ENCODE measurements around the gene EPOP.

Gene EPOP

GRCh38 chr17:38704606-38705522 is 30.1 kb upstream of the EPOP start, which contains the start of gene MLLT6:
MLLT6 (plus strand) TSS chr17:38705273; CDS start chr17:38705633, 360 bp downstream.
- Histone ChIP-seq H3K4me1 (ENCODE audit: insufficient read depth, low read length) (peaks cover 26% of the 10 kb centered on the region), H3K27ac (ENCODE audit: low read depth, low read length) (peak within 1 kb of the TSS; percentile 56; the same call in 1 of the 2 replicates), H3K27me3 (ENCODE audit: insufficient read depth, low read length) (peaks cover 80% of the 10 kb centered on the region), H3K36me3 (ENCODE audit: insufficient read depth, low read length) (0 out of 2 replicates have a peak, but pooled peaks cover 3% of the 10 kb centered on the region), H3K9ac (ENCODE audit: low read depth, low read length) (0 out of 2 replicates have a peak within 1 kb of the TSS, but pooled peaks have one; percentile 43), H3K9me3 (ENCODE audit: insufficient read depth, low read depth, low read length) (no peaks in the 10 kb centered on the region), H3K4me3 (ENCODE audit: low read length) (peak within 1 kb of the TSS; percentile 63)
- WGBS = under 1% methylated on average over 97 of the region's 100 CpGs

GRCh38 chr17:38703742-38704605 is 29.2 kb upstream of the EPOP start:
- H3K27ac ChIP-seq (ENCODE audit: low read depth, low read length) = peak overlapping the region; percentile 41; the same call in 1 of the 2 replicates
- H3K36me3 ChIP-seq (ENCODE audit: insufficient read depth, low read length) = 0 out of 2 replicates have a peak, but pooled peaks cover 3% of the 10 kb centered on the region
- H3K27me3 ChIP-seq (ENCODE audit: insufficient read depth, low read length) = peaks cover 84% of the 10 kb centered on the region
- H3K9me3 ChIP-seq (ENCODE audit: insufficient read depth, low read depth, low read length) = no peaks in the 10 kb centered on the region
- WGBS = under 1% methylated on average over 46 of the region's 50 CpGs
- H3K4me3 ChIP-seq (ENCODE audit: low read length) = peak overlapping the region; percentile 62
- H3K9ac ChIP-seq (ENCODE audit: low read depth, low read length) = no peak overlapping the region
- H3K4me1 ChIP-seq (ENCODE audit: insufficient read depth, low read length) = peaks cover 26% of the 10 kb centered on the region

DNA sequence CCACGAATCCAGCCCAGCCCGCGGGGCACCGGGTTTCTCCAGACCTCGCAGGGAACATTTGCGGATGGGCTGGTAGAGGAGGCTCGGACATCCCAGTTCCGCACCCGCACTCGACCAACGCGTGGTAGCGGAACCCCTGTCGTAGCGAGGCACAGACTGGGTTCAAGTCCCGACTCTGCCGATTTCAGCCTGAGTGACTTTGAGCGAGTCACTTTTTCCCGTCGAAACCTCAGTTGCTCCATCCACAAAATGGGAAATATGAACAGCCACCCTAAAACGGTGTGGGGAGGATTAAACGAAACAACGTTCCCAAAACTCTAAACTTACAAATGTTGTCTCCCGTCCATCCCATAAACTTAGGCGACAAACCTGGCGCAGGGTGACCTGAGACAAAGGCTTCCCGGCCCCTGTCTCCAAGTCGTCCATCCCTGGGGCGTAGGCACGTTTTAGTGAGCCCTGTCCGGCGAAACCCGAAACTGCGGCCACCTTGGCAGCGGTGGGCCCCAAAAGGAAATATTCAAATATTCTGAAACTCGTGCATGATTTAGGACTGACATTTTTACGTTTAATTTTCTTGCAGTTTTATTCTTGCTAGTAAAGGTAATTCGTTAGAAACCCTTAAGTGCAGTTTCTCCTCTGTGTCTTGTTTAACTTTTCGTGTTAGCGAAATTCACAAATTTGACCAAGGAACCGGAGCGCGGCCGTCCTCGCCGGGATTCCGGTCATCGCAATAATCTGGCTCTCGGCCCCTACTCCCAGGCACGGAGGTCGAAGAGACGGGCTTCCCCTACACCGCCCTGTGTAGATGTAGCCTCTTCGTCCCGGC is 28.4 kb upstream of the EPOP start:
- Histone ChIP-seq H3K27ac (ENCODE audit: low read depth, low read length) (peak overlapping the region; percentile 41; the same call in 1 of the 2 replicates), H3K9me3 (ENCODE audit: insufficient read depth, low read depth, low read length) (no peaks in the 10 kb centered on the region), H3K27me3 (ENCODE audit: insufficient read depth, low read length) (peaks cover 86% of the 10 kb centered on the region), H3K36me3 (ENCODE audit: insufficient read depth, low read length) (0 out of 2 replicates have a peak, but pooled peaks cover 3% of the 10 kb centered on the region), H3K4me1 (ENCODE audit: insufficient read depth, low read length) (peaks cover 26% of the 10 kb centered on the region), H3K4me3 (ENCODE audit: low read length) (peak overlapping the region; percentile 62), H3K9ac (ENCODE audit: low read depth, low read length) (no peak overlapping the region)
- 2% methylated on average over 55 of the region's 55 CpGs for WGBS

DNA sequence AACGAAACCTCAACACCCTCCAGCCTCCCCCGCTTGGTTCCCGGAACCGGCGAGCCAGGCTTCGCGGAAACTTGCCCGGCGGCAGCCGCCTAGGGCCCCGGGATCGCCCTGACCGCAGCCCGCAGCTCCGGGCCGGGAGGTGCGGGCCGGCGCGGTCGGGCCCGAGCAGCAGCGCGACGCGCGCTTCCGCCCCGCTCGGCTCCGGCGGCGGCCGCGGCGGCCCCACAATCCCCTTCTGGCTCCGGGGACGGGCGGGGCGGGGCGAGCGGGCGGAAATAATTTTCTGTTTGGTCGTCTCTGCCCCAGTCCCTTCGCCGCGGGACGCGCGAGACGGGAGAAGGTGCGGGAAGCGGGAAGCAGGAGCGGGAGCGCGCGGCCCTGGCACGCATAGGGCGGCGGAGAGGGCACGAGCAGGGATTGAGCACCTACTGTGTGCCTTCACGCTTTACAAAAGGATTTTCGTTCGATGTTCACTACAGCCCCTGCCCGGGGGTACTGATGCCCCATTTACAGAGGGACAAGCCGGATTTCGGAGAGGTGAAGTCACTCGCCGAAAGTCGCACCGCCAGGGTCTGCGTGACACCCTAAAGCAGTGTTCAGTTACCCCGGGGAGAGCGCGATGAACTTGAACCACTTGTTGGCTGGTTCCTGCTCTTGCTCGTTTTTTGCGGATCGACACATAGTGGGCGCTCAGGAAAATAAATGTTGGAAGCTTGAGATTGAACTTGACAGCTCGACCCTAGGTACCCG is 27.6 kb upstream of the EPOP start:
- Histone ChIP-seq H3K27ac (ENCODE audit: low read depth, low read length) (no peak overlapping the region; the same call in 1 of the 2 replicates), H3K36me3 (ENCODE audit: insufficient read depth, low read length) (no peaks in the 10 kb centered on the region), H3K9me3 (ENCODE audit: insufficient read depth, low read depth, low read length) (no peaks in the 10 kb centered on the region), H3K27me3 (ENCODE audit: insufficient read depth, low read length) (peaks cover 86% of the 10 kb centered on the region), H3K9ac (ENCODE audit: low read depth, low read length) (no peak overlapping the region), H3K4me1 (ENCODE audit: insufficient read depth, low read length) (peaks cover 19% of the 10 kb centered on the region), H3K4me3 (ENCODE audit: low read length) (peak overlapping the region; percentile 62)
- WGBS = under 1% methylated on average over 81 of the region's 81 CpGs

- no peaks in the 10 kb centered on the region for H3K36me3 ChIP-seq (ENCODE audit: insufficient read depth, low read length)
- H3K9me3 ChIP-seq (ENCODE audit: insufficient read depth, low read depth, low read length) = no peaks in the 10 kb centered on the region
- peaks cover 86% of the 10 kb centered on the region for H3K27me3 ChIP-seq (ENCODE audit: insufficient read depth, low read length)
- H3K27ac ChIP-seq (ENCODE audit: low read depth, low read length) = no peak overlapping the region
- no peak overlapping the region for H3K9ac ChIP-seq (ENCODE audit: low read depth, low read length)
- peaks cover 11% of the 10 kb centered on the region for H3K4me1 ChIP-seq (ENCODE audit: insufficient read depth, low read length)
- WGBS = 9% methylated on average over 25 of the region's 25 CpGs
- H3K4me3 ChIP-seq (ENCODE audit: low read length) = peak overlapping the region; percentile 62
Observed at GRCh38 chr17:38701504-38702165, 26.9 kb upstream of the EPOP start.

GRCh38 chr17:38698760-38699159 is 24.0 kb upstream of the EPOP start:
- no peak overlapping the region for H3K27ac ChIP-seq (ENCODE audit: low read depth, low read length)
- H3K27me3 ChIP-seq (ENCODE audit: insufficient read depth, low read length) = peaks cover 71% of the 10 kb centered on the region
- H3K9me3 ChIP-seq (ENCODE audit: insufficient read depth, low read depth, low read length) = no peaks in the 10 kb centered on the region
- H3K4me3 ChIP-seq (ENCODE audit: low read length) = no peak overlapping the region
- no peak overlapping the region for H3K9ac ChIP-seq (ENCODE audit: low read depth, low read length)
- H3K36me3 ChIP-seq (ENCODE audit: insufficient read depth, low read length) = no peaks in the 10 kb centered on the region
- 93% methylated on average over 5 of the region's 5 CpGs for WGBS
- peaks cover 9% of the 10 kb centered on the region for H3K4me1 ChIP-seq (ENCODE audit: insufficient read depth, low read length)

GRCh38 chr17:38697061-38697820 is 22.5 kb upstream of the EPOP start:
- WGBS = 89% methylated on average over 4 of the region's 4 CpGs
- Histone ChIP-seq H3K36me3 (ENCODE audit: insufficient read depth, low read length) (no peaks in the 10 kb centered on the region), H3K4me3 (ENCODE audit: low read length) (no peak overlapping the region), H3K27me3 (ENCODE audit: insufficient read depth, low read length) (peaks cover 56% of the 10 kb centered on the region), H3K9me3 (ENCODE audit: insufficient read depth, low read depth, low read length) (no peaks in the 10 kb centered on the region), H3K27ac (ENCODE audit: low read depth, low read length) (no peak overlapping the region), H3K9ac (ENCODE audit: low read depth, low read length) (no peak overlapping the region), H3K4me1 (ENCODE audit: insufficient read depth, low read length) (no peaks in the 10 kb centered on the region)

GRCh38 chr17:38693700-38694329 is 19.1 kb upstream of the EPOP start:
- H3K27ac ChIP-seq (ENCODE audit: low read depth, low read length) = no peak overlapping the region
- H3K27me3 ChIP-seq (ENCODE audit: insufficient read depth, low read length) = peaks cover 22% of the 10 kb centered on the region
- H3K9ac ChIP-seq (ENCODE audit: low read depth, low read length) = no peak overlapping the region
- no peak overlapping the region for H3K4me3 ChIP-seq (ENCODE audit: low read length)
- no peaks in the 10 kb centered on the region for H3K4me1 ChIP-seq (ENCODE audit: insufficient read depth, low read length)
- 86% methylated on average over 12 of the region's 12 CpGs for whole genome bisulfite sequencing
- H3K36me3 ChIP-seq (ENCODE audit: insufficient read depth, low read length) = no peaks in the 10 kb centered on the region
- no peaks in the 10 kb centered on the region for H3K9me3 ChIP-seq (ENCODE audit: insufficient read depth, low read depth, low read length)

DNA sequence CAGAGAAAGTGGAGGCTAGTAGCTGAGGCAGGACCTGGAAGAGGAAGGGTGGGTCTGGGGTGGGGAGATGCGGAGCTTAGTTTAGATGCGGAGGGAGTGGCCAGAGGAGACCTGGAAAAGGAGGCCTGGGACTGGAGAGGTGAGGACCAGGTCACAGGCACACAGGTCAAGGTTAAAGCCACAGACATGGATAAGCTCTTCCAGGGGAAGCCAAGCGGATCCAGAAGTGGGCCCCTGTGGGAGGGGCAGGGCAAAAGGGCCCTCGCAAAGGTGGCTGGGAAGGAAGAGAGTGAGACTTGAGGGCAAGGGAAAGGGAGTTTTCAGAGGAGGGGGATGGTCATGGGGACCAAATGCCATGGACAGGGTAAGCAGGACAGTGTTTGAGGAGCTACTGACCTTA is 16.4 kb upstream of the EPOP start:
- WGBS = 81% methylated on average over 4 of the region's 4 CpGs

More for the DNA sequence above, 16.4 kb upstream of the EPOP start:
- Histone ChIP-seq H3K27me3 (ENCODE audit: insufficient read depth, low read length) (no peaks in the 10 kb centered on the region; the same call in none of the 2 replicates), H3K9ac (ENCODE audit: low read depth, low read length) (no peak overlapping the region), H3K27ac (ENCODE audit: low read depth, low read length) (no peak overlapping the region), H3K4me3 (ENCODE audit: low read length) (no peak overlapping the region), H3K36me3 (ENCODE audit: insufficient read depth, low read length) (no peaks in the 10 kb centered on the region), H3K4me1 (ENCODE audit: insufficient read depth, low read length) (no peaks in the 10 kb centered on the region), H3K9me3 (ENCODE audit: insufficient read depth, low read depth, low read length) (no peaks in the 10 kb centered on the region)

Measured in HUES64 (cell line).